Lung (tissue), 12 donors: ENCODE data around the gene DYTN. TPM values are rescaled to one million over a fixed set of nuclear protein-coding genes. Genes with fewer than 3 reads are reported as not detected.

Experiments used
- ATAC-seq: fragments of 200-7000 bp; cut with Tn5 transposase; one replicate; pipeline ENCODE4 v1.9.1; 2020; ENCODE audit warnings: moderate number of reproducible peaks; ENCODE audit not compliant: insufficient read depth, low FRiP score
- DNase-seq, 3 donors: peaks; one replicate each; pipeline ENCODE4 v3.0.0-alpha.2; 2013 to 2017
- H3K27ac ChIP-seq, 2 donors: one replicate each; pipeline ENCODE4 v1.5.1; 2013; ENCODE audit warnings: mild to moderate bottlenecking in 2 of 2, moderate library complexity in 2 of 2, control low read depth in 1 of 2, inconsistent platforms in 1 of 2, low read depth in 1 of 2, low read length in 1 of 2
- H3K27me3 ChIP-seq, 3 donors: one replicate each; pipeline ENCODE4 v1.5.1; 2013; ENCODE audit warnings: low read length in 2 of 3; ENCODE audit not compliant: control insufficient read depth in 3 of 3, insufficient read depth in 3 of 3
- H3K36me3 ChIP-seq, 4 donors: one replicate each; pipeline ENCODE4 v1.5.1; 2013; ENCODE audit warnings: low read length in 4 of 4, mild to moderate bottlenecking in 1 of 4, moderate library complexity in 1 of 4; ENCODE audit not compliant: control insufficient read depth in 4 of 4, insufficient read depth in 4 of 4
- H3K4me1 ChIP-seq, 5 donors: one replicate each; pipeline ENCODE4 v1.5.1; 2013; ENCODE audit warnings: low read length in 5 of 5, mild to moderate bottlenecking in 2 of 5, moderate library complexity in 1 of 5; ENCODE audit not compliant: control insufficient read depth in 5 of 5, insufficient read depth in 5 of 5
- H3K4me3 ChIP-seq: one replicate; pipeline ENCODE4 v1.5.1; 2013; ENCODE audit warnings: mild to moderate bottlenecking, control low read depth, moderate library complexity
- H3K9ac ChIP-seq, 2 donors: one replicate each; pipeline ENCODE4 v1.5.1; 2013; ENCODE audit warnings: low read length in 2 of 2, control low read depth in 1 of 2; ENCODE audit not compliant: insufficient read depth in 1 of 2
- H3K9me3 ChIP-seq, 4 donors: one replicate each; pipeline ENCODE4 v1.5.1; 2013; ENCODE audit warnings: low read length in 3 of 4, mild to moderate bottlenecking in 1 of 4, moderate library complexity in 1 of 4; ENCODE audit not compliant: control insufficient read depth in 4 of 4, insufficient read depth in 3 of 4
- WGBS, 2 donors: extraction: QIAGEN DNeasy Blood & Tissue Kit; methylation state at CpG; one replicate each; pipeline ENCODE4 v1.1.7; 2013; 5-methylcytosine and 5-hydroxymethylcytosine counted together
- polyA plus RNA-seq, 2 donors: library from polyadenylated mRNA; stranded (reverse); fragments of 200-250 nt; gene quantifications; one replicate each; pipeline ENCODE4 v1.2.1, GENCODE V29; 2013
- total RNA-seq, 2 donors: library from RNA; depleted of rRNA in 1 of 2; stranded (reverse); fragments of >200 nt in 1 of 2; gene quantifications; one replicate each; pipeline ENCODE4 v1.2.1, GENCODE V29; 2014 to 2021
- TF ChIP-seq, protein P1 (sequence below): IDR thresholded peaks from 2 replicates; pipeline ENCODE4 v1.5.1; 2012; ENCODE audit warnings: mild to moderate bottlenecking; ENCODE audit errors: control extremely low read depth, extremely low read depth
- donor health status: control.
- donor health status: control.
- donor health status: Bipolar disorder and iron deficiency.
- donor health status: healthy.
- donor health status: DM: yes; HTN: yes; CAD: no.

The DYTN gene
- total and polyA plus RNA-seq, 4 donors: 0.07 TPM; not detected in 3

DNA sequence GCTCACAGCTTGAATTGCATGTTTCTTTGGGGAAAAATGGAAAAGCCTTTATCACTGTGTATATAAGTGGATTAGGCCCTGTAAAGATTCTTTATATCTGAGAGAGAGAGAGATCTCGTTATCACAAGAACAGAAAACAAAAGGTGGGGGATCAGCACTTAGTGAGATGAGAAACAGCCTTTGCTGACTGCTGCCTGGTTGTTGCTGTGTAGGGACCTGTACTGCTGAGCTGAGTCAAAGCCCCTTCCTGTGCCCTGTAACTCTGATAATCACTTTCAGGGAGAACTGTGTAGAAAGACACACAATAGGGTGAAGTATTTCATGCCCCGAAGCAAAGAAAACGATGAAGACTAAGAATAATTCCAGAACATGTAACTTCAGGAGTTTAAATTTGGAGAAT is 106.5 kb downstream of the DYTN start:
- TF ChIP-seq, protein P1, sequence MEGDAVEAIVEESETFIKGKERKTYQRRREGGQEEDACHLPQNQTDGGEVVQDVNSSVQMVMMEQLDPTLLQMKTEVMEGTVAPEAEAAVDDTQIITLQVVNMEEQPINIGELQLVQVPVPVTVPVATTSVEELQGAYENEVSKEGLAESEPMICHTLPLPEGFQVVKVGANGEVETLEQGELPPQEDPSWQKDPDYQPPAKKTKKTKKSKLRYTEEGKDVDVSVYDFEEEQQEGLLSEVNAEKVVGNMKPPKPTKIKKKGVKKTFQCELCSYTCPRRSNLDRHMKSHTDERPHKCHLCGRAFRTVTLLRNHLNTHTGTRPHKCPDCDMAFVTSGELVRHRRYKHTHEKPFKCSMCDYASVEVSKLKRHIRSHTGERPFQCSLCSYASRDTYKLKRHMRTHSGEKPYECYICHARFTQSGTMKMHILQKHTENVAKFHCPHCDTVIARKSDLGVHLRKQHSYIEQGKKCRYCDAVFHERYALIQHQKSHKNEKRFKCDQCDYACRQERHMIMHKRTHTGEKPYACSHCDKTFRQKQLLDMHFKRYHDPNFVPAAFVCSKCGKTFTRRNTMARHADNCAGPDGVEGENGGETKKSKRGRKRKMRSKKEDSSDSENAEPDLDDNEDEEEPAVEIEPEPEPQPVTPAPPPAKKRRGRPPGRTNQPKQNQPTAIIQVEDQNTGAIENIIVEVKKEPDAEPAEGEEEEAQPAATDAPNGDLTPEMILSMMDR: no peak
- no peak for ATAC-seq
- no peaks in the 10 kb centered on the region for H3K4me1 ChIP-seq

DNA sequence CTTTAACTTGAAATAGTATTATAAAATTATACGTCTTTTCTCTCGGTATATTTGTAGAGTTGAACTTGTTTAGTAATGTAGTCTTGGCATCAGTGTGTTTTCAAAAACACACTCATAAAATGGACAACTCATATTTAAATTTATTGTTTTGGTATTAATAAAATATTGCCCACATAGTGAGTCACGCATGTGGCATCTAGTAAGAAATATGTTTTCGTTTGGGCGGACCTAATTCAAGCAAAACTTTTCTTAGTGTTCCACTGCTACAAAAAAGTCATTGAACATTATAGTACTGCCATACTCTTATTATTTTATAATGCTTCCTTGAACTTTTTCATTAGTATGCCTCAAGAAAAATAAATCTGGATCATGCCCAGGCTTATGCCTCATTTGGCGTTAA is 107.0 kb downstream of the DYTN start:
- no peak for ATAC-seq
- Histone ChIP-seq H3K27me3 (no peaks in the 10 kb centered on the region), H3K4me1 (no peaks in the 10 kb centered on the region), H3K9ac (no peak overlapping the region), H3K27ac (no peak overlapping the region), H3K36me3 (no peaks in the 10 kb centered on the region), H3K4me3 (no peak overlapping the region), H3K9me3 (no peaks in the 10 kb centered on the region)
- WGBS, 2 donors: 93 to 95% methylated on average over 6 of the region's 6 CpGs
- TF ChIP-seq, protein P1: no peak
- no peak for DNase-seq

More for the DNA sequence above, 106.5 kb downstream of the DYTN start:
- no peaks in the 10 kb centered on the region for H3K27me3 ChIP-seq
- H3K36me3 ChIP-seq: no peaks in the 10 kb centered on the region
- H3K9me3 ChIP-seq: no peaks in the 10 kb centered on the region
- H3K4me3 ChIP-seq: no peak overlapping the region
- H3K27ac ChIP-seq: no peak overlapping the region
- WGBS, 2 donors: 69 to 74% methylated on average over 3 of the region's 3 CpGs
- H3K9ac ChIP-seq: no peak overlapping the region
- no peak for DNase-seq

DNA sequence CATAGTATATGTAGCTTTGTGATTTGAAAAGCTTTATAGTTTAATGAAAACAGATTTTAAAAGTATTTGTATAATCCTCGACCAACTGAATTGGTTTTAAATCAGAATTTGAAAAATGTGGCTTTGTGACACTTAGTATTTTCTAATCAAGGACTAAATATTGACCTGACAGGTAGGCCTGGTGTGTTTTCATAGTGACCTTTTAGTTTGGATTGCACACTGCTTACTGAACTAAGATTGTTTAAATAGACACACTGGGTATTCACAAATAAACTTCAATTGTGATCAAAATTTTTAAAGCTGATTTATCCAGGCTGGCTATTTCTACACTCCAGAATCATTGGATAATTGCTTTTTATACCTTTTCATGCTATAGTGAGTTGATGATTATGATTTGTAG is 107.7 kb downstream of the DYTN start:
- TF ChIP-seq, protein P1: no peak
- DNase-seq (no peak), ATAC-seq (no peak)
- Histone ChIP-seq H3K27ac (no peak overlapping the region), H3K4me1 (no peaks in the 10 kb centered on the region), H3K36me3 (no peaks in the 10 kb centered on the region), H3K27me3 (no peaks in the 10 kb centered on the region), H3K4me3 (no peak overlapping the region), H3K9ac (no peak overlapping the region), H3K9me3 (peaks cover 0 to 2% (median 0%) of the 10 kb centered on the region in 4 donors)
- 71 to 84% methylated on average over 1 of the region's 1 CpG for WGBS, 2 donors

DNA sequence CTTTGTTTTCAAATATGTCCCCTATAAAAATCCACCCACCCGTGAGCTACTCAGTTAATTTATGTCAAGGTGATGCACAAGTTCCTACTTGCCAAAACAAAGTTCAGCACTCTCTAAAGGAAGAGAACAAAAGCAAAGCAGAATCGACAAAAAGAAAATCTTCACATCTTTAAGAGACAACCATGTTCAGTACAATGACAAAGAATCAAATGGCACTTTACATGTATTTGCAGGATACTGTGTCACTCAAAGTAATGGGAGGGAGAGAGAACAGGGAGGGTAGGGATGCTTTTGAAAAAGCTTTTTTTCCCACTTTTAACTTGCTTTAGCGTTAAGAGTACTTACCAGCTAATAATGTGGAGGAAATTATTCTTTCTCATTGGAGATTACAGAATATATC is 115.0 kb downstream of the DYTN start:
- Histone ChIP-seq H3K4me3 (no peak overlapping the region), H3K27ac (no peak overlapping the region), H3K9me3 (peaks cover 0 to 2% (median 0%) of the 10 kb centered on the region in 4 donors), H3K27me3 (no peaks in the 10 kb centered on the region), H3K36me3 (no peaks in the 10 kb centered on the region), H3K9ac (no peak overlapping the region), H3K4me1 (no peaks in the 10 kb centered on the region)
- ATAC-seq: no peak
- TF ChIP-seq, protein P1: no peak
- DNase-seq: no peak
- WGBS, 2 donors: 89 to 90% methylated on average over 3 of the region's 3 CpGs
